ENCODE results near the gene MALAT1.
A peak's percentile ranks its signal among the peaks of the same experiment; 100 is the strongest.
"Not testable (repeated sequence)": the region's sequence is repeated elsewhere in the genome, so short reads cannot be mapped to it uniquely, and the experiment has no call there.

Gene MALAT1

DNA sequence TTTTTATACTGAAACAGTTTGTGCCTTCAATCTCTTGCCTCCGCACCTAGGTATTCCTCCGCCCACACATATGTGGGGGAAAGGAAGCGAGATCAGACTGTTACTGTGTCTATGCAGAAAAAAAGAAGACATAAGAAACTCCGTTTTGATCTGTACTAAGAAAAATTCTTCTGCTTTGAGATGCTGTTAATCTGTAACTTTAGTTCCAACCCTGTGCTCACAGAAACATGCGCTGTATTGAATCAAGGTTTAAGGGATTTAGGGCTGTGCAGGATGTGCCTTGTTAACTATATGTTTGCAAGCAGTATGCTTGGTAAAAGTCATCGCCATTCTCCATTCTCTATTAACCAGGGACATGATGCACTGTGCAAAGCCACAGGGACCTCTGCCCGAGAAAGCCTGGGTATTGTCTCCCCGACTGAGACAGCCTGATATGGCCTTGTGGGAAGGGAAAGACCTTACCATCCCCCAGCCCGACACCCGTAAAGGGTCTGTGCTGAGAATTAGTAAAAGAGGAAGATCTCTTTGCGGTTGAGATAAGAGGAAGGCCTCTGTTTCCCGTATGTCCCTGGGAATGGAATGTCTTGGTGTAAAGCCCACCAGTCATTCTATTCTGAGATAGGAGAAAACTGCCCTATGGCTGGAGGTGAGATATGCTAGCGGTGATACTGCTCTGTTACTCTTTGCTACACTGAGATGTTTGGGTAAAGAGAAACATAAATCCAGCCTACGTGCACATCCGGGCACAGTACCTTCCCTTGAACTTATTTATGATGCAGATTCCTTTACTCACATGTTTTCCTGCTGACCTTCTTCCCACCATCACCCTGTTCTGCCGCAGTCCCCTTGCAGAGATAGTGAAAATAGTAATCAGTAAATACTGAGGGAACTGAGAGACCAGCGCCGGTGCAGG, 24.1 kb downstream of the MALAT1 start:
- not testable (repeated sequence) for DNase-seq (ENCODE audit: low spot score)

DNA sequence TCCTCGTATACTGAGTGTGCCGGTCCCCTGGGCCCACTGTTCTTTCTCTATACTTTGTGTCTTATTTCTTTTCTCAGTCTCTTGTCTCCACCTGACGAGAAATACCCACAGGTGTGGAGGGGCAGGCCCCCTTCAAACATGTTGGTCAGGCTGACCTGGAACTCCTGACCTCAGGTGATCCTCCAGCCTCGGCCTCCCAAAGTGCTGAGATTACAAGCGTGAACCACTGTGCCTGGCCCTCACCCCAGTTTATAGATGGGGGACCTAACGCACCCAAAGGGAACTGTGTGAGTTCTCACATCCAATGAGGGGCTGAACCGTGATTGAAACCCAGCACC, 24.8 kb downstream of the MALAT1 start:
- not testable (repeated sequence) for DNase-seq (ENCODE audit: low spot score)

GRCh38 chr11:65524014-65524740, 25.3 kb downstream of the MALAT1 start:
- DNase-seq (ENCODE audit: low spot score): no peak

DNA sequence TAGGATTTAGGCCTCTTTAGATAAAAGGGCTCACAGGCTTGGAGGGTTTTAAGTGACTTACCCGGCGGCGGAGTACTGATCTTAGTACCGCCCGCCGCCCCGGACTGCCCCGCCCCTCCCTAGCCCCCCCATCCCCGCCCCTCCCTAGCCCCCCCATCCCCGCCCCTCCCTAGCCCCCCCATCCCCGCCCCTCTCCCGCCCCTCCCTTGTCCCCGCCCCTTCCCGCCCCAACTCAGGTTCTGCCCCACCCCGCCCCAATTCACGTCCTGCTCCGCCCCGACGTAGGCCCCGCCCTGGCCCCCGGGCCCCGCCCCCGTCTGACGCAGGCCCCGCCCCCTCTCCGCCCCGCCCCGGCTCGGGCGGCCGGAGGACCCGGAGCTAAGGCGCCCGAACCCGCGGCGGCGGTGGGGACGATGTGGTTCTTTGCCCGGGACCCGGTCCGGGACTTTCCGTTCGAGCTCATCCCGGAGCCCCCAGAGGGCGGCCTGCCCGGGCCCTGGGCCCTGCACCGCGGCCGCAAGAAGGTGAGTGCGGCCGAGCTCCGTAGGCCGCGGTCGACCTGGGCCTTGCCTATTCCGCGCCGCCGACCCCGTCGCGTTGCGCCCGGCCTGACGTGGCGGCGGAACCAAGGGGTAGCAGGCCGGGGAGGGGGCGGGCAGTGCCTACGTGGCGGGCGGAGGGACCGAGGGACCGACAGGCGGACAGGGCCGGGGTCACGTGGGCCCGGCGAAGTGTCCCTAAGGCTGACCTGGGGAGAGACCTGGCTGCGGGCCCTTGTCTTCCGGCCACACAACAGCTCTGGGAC, 26.1 kb downstream of the MALAT1 start, which contains the start of gene SCYL1:
Gene SCYL1 (plus strand): TSS at position 343 of the 805 bp plus-strand sequence. CDS start 71 bp downstream, at position 414.
- DNase-seq (ENCODE audit: low spot score): peak; percentile 94

GRCh38 chr11:65525546-65526480, 27.0 kb downstream of the MALAT1 start:
- no peak for DNase-seq (ENCODE audit: low spot score)

GRCh38 chr11:65526744-65527143, 27.9 kb downstream of the MALAT1 start:
- no peak for DNase-seq (ENCODE audit: low spot score)

DNA sequence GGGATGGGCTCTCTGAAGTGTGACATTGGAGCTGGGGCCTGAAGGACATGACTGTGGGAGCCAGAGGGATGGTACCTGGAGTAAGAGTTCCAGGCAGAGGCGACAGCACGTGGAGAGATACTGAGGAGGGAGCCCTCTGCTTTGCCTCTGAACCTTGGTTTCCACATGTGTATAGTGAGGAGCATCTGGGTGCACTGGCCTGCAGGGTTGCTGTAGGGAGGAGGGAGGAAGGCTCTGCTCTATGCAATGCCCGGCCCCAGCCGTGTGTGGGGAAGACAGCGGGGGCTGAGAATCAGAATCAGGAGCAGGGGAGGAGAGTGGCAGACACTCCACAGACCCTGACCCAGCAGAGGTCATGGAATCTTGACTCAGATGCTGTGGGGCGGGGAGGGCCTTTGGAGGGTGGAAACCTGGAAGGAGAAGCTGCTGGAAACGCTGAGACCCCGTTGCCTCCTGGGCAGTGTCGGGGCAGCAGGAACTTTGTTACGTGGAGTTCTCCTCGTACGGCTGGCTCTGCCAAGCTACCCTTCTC, 30.0 kb downstream of the MALAT1 start:
- no peak for DNase-seq (ENCODE audit: low spot score)

DNA sequence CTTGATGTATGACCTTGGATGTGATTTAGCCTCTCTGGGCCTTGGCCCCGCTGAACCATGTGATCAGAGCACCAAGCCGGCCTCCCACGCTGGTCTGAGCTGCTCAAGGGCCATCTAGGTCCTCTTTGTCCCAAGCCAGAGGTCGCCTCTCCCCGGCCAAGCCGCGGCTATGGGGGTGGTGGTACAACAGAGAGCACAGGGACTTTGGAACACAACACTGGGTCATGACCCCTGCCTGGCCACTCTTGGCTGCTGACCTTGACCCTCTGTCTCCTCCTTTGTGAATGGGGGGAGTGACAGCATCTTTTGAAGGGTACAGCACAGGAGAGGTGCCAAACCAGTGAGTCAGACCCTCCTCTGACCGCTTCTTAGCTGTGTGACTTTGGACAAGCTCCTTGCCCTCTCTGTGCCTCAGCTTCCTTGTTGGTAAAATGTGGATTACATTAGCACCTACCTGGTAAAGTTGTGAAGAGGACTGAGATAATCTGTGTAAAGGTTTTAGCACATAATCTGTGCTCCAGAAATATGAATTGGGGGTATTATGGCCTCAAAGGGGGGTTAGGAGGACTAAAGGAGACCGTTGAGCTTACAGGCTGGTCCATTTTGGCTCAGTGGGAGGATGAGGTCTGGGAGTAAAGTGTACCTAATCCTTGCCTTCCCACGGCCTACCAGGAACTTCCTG, 30.8 kb downstream of the MALAT1 start:
- DNase-seq (ENCODE audit: low spot score): no peak

DNA sequence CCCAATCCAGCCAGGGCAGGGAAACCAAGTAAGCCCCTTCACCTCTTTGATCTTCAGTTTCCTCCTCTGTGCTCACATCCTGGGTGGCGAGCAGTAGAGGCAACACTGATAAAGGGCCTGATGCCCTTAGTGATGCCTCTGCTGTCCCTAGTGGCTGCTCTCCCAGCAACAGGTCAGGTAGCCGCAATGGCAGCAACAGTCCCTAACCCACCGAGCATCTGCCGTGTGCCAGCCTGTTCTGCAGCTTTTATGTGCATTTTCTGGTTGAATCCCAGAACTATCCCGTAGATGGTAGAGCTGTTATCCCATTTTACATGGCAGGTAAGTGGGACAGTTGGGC, 31.3 kb downstream of the MALAT1 start:
- no peak for DNase-seq (ENCODE audit: low spot score)

DNA sequence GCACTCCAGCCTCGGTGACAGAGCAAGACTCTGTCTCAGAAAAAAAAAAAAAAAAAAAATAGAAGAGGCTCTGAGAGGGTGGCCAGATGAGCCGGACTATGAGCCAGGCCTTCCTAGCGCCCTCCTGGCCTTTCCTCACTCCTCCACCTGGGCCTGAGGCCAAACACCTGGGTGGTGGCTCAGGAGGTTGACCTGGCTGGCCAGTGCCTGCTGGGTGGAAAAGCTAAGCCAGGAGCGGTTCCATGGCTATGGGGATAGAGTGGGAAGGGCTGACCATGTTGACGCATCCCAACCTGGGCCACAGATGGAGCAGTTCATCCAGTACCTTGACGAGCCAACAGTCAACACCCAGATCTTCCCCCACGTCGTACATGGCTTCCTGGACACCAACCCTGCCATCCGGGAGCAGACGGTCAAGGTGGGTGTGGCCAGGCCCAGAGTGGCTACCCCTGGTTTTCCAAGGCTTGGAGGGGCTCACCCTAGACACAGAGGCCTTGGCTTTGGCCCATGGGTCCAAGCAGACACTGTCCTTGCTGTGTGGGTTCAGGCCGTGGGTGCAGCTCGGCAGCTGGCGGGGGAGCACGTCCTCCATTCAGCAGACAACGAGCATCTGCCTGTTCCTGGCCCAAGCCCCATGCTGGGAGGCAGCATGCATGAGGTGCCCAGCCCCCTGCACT, 33.7 kb downstream of the MALAT1 start:
- no peak for DNase-seq (ENCODE audit: low spot score)

DNA sequence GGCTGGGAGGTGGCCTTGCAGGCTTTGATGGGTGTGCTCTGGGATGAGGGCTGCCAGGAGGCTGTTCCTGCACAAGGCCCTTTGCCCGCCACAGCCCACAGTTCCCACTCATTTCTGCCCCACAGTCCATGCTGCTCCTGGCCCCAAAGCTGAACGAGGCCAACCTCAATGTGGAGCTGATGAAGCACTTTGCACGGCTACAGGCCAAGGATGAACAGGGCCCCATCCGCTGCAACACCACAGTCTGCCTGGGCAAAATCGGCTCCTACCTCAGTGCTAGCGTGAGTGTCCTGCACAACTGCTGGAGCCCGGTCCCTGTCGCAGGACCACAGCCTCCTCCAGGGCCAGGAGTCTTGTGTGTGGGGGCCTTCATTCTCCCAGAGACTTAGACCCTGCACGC, 36.3 kb downstream of the MALAT1 start:
- DNase-seq (ENCODE audit: low spot score): no peak

DNA sequence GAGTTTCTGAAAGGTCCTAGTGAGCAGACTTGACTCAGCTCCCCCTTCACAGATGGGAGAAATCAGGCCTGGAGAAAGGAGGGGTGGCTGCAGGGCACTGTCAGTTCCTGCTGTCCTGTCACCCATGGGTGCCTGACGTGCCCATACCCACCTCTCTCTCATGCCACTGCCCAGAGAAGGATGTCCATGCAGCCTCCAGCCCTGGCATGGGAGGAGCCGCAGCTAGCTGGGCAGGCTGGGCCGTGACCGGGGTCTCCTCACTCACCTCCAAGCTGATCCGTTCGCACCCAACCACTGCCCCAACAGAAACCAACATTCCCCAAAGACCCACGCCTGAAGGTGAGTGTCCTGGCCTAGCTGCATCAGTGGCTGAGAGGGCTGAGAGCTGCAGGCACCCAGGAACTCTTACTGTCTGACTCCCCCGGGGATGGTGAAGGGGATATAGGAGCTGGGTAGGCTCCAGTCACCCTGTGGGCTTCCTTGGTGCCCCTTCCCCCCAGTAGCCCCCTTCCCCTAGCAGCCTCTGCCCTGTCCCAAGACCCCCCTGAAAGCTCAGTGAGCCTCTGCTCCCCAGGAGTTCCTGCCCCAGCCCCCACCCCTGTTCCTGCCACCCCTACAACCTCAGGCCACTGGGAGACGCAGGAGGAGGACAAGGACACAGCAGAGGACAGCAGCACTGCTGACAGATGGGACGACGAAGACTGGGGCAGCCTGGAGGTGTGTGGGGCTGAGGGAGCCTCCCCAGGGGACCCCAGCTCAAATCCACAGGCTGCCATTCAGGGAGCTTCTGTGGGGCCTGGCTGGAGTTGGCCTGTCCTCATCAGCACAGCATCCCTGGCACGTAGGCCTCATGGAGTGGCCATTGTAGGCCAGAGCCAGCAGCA, 37.8 kb downstream of the MALAT1 start:
- no peak for DNase-seq (ENCODE audit: low spot score)

GRCh38 chr11:65537296-65537597, 38.4 kb downstream of the MALAT1 start:
- DNase-seq (ENCODE audit: low spot score): no peak

DNA sequence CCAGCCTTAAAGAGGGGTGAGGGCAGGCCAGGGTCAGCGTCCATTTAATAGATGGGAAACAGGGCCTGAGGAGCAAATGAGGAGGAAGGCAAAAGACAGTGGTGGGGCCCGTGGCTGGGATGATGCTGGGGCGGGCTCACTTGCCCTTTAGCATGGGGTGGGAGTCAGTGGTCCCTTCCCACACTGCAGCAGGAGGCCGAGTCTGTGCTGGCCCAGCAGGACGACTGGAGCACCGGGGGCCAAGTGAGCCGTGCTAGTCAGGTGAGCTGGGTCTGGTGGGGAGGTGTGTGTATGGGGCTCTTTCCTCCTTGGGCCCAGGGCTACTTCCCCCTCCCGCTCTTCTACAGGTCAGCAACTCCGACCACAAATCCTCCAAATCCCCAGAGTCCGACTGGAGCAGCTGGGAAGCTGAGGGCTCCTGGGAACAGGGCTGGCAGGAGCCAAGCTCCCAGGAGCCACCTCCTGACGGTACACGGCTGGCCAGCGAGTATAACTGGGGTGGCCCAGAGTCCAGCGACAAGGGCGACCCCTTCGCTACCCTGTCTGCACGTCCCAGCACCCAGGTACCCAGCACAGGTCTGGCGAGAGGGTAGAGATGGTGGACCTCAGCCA, 38.9 kb downstream of the MALAT1 start:
- DNase-seq (ENCODE audit: low spot score): no peak

DNA sequence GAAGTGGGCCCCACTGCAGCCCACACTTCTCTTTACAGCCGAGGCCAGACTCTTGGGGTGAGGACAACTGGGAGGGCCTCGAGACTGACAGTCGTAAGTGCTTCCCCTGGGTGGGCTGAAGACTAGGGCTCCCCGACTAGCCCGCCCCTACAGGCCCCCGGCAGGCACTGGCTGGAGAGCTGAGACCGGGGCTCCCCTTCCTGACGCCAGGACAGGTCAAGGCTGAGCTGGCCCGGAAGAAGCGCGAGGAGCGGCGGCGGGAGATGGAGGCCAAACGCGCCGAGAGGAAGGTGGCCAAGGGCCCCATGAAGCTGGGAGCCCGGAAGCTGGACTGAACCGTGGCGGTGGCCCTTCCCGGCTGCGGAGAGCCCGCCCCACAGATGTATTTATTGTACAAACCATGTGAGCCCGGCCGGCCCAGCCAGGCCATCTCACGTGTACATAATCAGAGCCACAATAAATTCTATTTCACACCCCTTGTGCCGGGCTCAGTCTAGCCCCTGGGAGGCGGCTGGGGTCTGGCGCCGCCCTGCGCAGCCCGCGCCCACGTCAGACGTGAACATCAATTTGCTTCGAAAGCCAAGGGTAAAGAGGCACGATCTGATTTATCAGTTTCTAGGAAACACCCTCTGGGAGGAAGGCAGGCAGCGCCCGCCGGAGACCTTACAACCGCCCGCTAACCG, 39.5 kb downstream of the MALAT1 start:
- DNase-seq (ENCODE audit: low spot score): no peak

DNA sequence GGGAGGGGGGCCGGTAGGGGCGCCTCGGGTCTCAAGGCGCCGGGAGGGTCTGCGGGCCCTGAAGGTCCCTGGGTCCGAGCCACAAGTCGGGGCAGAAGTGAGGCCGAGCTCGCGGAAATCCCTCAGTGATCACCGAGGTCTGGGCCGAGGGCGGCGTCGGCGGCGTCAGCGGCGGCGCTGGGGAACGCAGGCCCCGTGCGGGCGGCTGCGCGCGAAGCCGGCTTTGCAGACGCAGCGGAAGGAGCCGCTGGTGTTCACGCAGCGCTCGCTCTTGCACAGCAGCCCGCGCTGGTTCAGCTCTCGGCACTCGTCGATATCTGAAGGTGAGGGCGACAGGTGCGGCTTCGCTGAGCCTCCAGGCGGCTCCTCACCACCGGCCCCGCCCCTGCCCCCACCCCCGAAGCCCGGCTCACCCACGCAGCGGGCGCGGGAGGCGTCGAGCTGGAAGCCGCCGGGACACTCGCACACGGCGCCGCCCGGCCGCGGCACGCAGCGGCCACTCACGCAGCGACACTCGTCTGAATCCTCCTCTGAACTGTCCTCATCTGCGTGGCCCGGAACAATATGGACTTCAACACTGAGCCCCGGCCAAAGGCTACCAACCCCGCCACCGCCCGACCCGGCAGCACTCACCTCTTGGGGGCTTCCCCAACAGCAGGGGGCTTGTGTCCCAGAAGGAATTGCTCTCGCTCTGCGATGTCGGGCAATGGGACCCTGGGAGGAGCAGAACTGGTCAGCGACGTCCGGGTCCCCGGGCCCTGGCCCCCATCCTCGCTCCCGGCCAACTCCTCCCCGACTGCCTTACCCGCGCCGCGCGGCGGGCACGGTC, 40.3 kb downstream of the MALAT1 start:
- DNase-seq (ENCODE audit: low spot score): peak; percentile 73

DNA sequence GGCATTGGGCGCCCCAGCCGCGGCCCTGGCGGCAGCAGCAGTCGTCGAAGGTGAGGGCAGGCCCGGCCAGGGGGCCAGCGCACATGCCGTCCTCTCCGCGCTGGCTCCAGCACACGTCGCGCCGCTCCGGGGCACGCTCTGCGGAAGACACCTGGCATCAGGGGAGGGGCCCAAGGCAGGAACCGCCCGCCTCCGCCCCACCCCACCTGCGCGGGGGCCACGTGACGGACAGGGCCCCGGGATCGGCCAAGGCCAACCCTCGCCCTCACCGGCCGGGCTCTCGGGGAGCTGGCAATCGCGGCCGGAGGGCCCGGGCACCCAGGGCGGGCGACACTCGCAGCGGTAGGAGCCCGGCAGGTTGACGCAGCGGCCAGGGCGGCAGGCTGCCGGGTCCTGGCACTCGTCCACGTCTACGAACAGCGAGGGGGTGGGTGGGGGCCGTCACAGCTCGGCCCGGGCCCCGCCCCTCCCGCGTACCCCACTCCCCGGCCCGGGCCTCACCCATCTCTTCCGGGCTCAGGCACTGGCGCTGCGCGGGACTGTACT, 41.0 kb downstream of the MALAT1 start:
- no peak for DNase-seq (ENCODE audit: low spot score)
